ENCODE data around the gene LRSAM1. TPM values are rescaled to one million over a fixed set of nuclear protein-coding genes. Genes with fewer than 3 reads are reported as not detected.

Gene LRSAM1
- total RNA-seq, 2 experiments from 2014 or later: 20.8 to 32.2 TPM

GRCh38 chr9:127406799-127407491 is 44.4 kb upstream of the LRSAM1 start:
- H3K4me3 ChIP-seq (ENCODE audit: low read depth, low read length, poor library complexity, severe bottlenecking): no peak overlapping the region
- DNase-seq (ENCODE audit: low spot score): no peak
- no peak overlapping the region for H3K4me2 ChIP-seq (ENCODE audit: low read length)
- no peaks in the 10 kb centered on the region for H4K20me1 ChIP-seq (ENCODE audit: insufficient read depth, low read length)
- intact Hi-C loops (cut with micrococcal nuclease; ENCODE audit: unreplicated experiment): no loop called here
- H3K79me2 ChIP-seq (ENCODE audit: insufficient read depth, low read depth, low read length): no peaks in the 10 kb centered on the region
- CTCF ChIA-PET (ENCODE audit: unreplicated experiment): interaction anchor here (0.6 kb wide), 1 partner anchor 156 kb away, joined by 3 read pairs; no protein-coding TSS in a partner anchor
- POLR2A ChIA-PET: interaction anchor here (0.6 to 1.3 kb wide), 2 partner anchors 10 to 749 kb away, joined by 3 to 5 read pairs; partner anchors contain the start of gene SLC2A8
- H3K36me3 ChIP-seq (ENCODE audit: insufficient read depth, low read length): no peaks in the 10 kb centered on the region
- no peaks in the 10 kb centered on the region for H3K9me3 ChIP-seq (ENCODE audit: low read length)
- no peak for TF ChIP-seq CTCF (conservative IDR thresholded peaks at IDR 0.05; ENCODE audit: low read length)
- no peak for TF ChIP-seq EZH2phosphoT487 (IDR thresholded peaks at IDR 0.05; ENCODE audit: borderline replicate concordance, low read depth, low read length)
- H3K27ac ChIP-seq (ENCODE audit: low read depth, low read length, poor library complexity, severe bottlenecking): no peak overlapping the region
- H3K4me1 ChIP-seq (ENCODE audit: insufficient read depth, low read length, poor library complexity, severe bottlenecking): no peaks in the 10 kb centered on the region
- H3K9me2 ChIP-seq (ENCODE audit: insufficient read depth, low read length): no peaks in the 10 kb centered on the region
- TSS peak; percentile 63 for BruUV-seq (replicated peaks)
- no peak overlapping the region for H2AFZ ChIP-seq (ENCODE audit: low read length)

DNA sequence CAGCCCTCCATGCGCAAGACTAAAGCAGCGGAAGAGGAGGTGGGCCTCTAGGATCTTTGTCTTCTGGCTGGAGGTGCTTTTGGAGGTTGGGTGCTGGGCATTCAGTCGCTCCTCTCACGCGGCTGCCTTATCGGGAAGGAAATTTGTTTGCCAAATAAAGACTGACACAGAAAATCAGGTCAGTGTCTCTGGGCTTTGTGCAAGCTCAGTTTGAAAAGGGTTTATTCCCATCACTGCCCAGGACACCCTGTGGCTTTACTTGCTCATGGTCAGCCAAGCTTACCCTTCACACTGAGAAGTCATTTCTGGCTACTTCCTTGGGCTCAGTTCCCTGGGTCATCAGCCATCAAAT is 43.8 kb upstream of the LRSAM1 start:
- POLR2A ChIA-PET: interaction anchor here (0.7 to 1.3 kb wide), 3 partner anchors 11 to 194 kb away, joined by 3 to 5 read pairs (median 3); partner anchors contain the start of gene SLC2A8
- no TSS peak for BruUV-seq (replicated peaks)
- Histone ChIP-seq H4K20me1 (ENCODE audit: insufficient read depth, low read length) (no peaks in the 10 kb centered on the region), H3K36me3 (ENCODE audit: insufficient read depth, low read length) (no peaks in the 10 kb centered on the region), H3K4me1 (ENCODE audit: insufficient read depth, low read length, poor library complexity, severe bottlenecking) (no peaks in the 10 kb centered on the region), H3K79me2 (ENCODE audit: insufficient read depth, low read depth, low read length) (no peaks in the 10 kb centered on the region), H3K27ac (ENCODE audit: low read depth, low read length, poor library complexity, severe bottlenecking) (no peak overlapping the region), H3K9me3 (ENCODE audit: low read length) (no peaks in the 10 kb centered on the region), H3K4me2 (ENCODE audit: low read length) (no peak overlapping the region), H3K4me3 (ENCODE audit: low read depth, low read length, poor library complexity, severe bottlenecking) (no peak overlapping the region), H2AFZ (ENCODE audit: low read length) (no peak overlapping the region), H3K9me2 (ENCODE audit: insufficient read depth, low read length) (no peaks in the 10 kb centered on the region)
- TF ChIP-seq EZH2phosphoT487 (IDR thresholded peaks at IDR 0.05; ENCODE audit: borderline replicate concordance, low read depth, low read length) (no peak), CTCF (conservative IDR thresholded peaks at IDR 0.05; ENCODE audit: low read length) (no peak)
- CTCF ChIA-PET (ENCODE audit: unreplicated experiment): no interaction called here
- intact Hi-C loops (cut with micrococcal nuclease; ENCODE audit: unreplicated experiment): no loop called here
- DNase-seq (ENCODE audit: low spot score): no peak

DNA sequence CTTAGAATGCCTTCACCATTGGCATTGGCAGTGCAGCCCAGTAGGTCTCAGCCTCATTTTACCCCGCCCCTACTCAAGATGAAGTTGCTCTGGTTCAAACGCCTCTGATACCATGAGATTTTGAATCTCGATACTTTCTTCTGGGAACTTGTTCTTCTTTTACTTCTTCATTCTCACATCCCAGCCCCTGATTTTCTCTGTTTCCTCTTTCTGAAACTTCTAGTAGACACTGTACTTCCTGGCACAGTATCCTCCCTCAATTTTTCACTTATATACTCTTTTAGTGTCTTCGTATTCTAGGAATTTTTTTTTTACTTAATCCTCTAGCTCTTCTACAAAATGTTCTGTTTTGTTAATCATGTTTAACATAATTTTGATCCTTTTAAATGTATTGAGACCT is 40.2 kb upstream of the LRSAM1 start:
- ChIA-PET POLR2A (no interaction called here), CTCF (ENCODE audit: unreplicated experiment) (no interaction called here)
- Histone ChIP-seq H4K20me1 (ENCODE audit: insufficient read depth, low read length) (no peaks in the 10 kb centered on the region), H2AFZ (ENCODE audit: low read length) (no peak overlapping the region), H3K4me3 (ENCODE audit: low read depth, low read length, poor library complexity, severe bottlenecking) (no peak overlapping the region), H3K4me2 (ENCODE audit: low read length) (no peak overlapping the region), H3K9me2 (ENCODE audit: insufficient read depth, low read length) (no peaks in the 10 kb centered on the region), H3K4me1 (ENCODE audit: insufficient read depth, low read length, poor library complexity, severe bottlenecking) (no peaks in the 10 kb centered on the region), H3K27ac (ENCODE audit: low read depth, low read length, poor library complexity, severe bottlenecking) (no peak overlapping the region), H3K9me3 (ENCODE audit: low read length) (no peaks in the 10 kb centered on the region), H3K79me2 (ENCODE audit: insufficient read depth, low read depth, low read length) (no peaks in the 10 kb centered on the region), H3K36me3 (ENCODE audit: insufficient read depth, low read length) (no peaks in the 10 kb centered on the region)
- DNase-seq (ENCODE audit: low spot score): no peak
- intact Hi-C loops (cut with micrococcal nuclease; ENCODE audit: unreplicated experiment): no loop called here
- BruUV-seq (replicated peaks): no TSS peak
- TF ChIP-seq CTCF (conservative IDR thresholded peaks at IDR 0.05; ENCODE audit: low read length): no peak
- no peak for TF ChIP-seq EZH2phosphoT487 (IDR thresholded peaks at IDR 0.05; ENCODE audit: borderline replicate concordance, low read depth, low read length)
